D721Med (cell line): Measurements from ENCODE around the gene CYP2A6.
"Not testable (repeated sequence)": the region's sequence is repeated elsewhere in the genome, so short reads cannot be mapped to it uniquely, and the experiment has no call there.

Experiments used
- DNase-seq: peaks from one replicate; pipeline ENCODE4 v3.0.0; 2011; ENCODE audit warnings: low spot score; ENCODE audit not compliant: insufficient read length
- FAIRE-seq: peaks from 2 replicates; lab custom pipeline; 2011; peaks lifted over from hg19 to GRCh38; lab: Jason Lieb, UNC
- CTCF ChIP-seq: IDR thresholded peaks from 2 replicates; pipeline ENCODE4 v1.5.1; 2012; ENCODE audit warnings: mild to moderate bottlenecking, control low read depth; ENCODE audit not compliant: insufficient read depth; ENCODE audit errors: missing control alignments

CYP2A6 gene

GRCh38 chr19:40872209-40872608, 22.0 kb upstream of the CYP2A6 start:
- no peak for DNase-seq
- TF ChIP-seq CTCF: no peak
- no peak for FAIRE-seq

GRCh38 chr19:40867701-40868100, 17.5 kb upstream of the CYP2A6 start:
- FAIRE-seq (no peak), DNase-seq (no peak)
- TF ChIP-seq CTCF: no peak

- not testable (repeated sequence) for FAIRE-seq, DNase-seq
These were observed 14.7 kb upstream of the CYP2A6 start for GRCh38 chr19:40864739-40865496.

GRCh38 chr19:40862785-40863184, 12.5 kb upstream of the CYP2A6 start:
- TF ChIP-seq CTCF: no peak
- no peak for FAIRE-seq
- no peak for DNase-seq

- TF ChIP-seq CTCF: no peak
- FAIRE-seq: no peak
- DNase-seq: no peak
These were observed 12.1 kb upstream of the CYP2A6 start for GRCh38 chr19:40862333-40862732.

- FAIRE-seq (no peak), DNase-seq (no peak)
- no peak for TF ChIP-seq CTCF
These were observed 7.9 kb upstream of the CYP2A6 start for GRCh38 chr19:40858109-40858508.

GRCh38 chr19:40852467-40853152, 2.4 kb upstream of the CYP2A6 start:
- DNase-seq, FAIRE-seq: not testable (repeated sequence)

- not testable (repeated sequence) for FAIRE-seq, DNase-seq
These were observed 3.5 kb downstream of the CYP2A6 start for GRCh38 chr19:40846722-40847121.

- not testable (repeated sequence) for FAIRE-seq
These were observed 6.6 kb downstream of the CYP2A6 start for GRCh38 chr19:40843653-40844052.

GRCh38 chr19:40842997-40843652, 7.1 kb downstream of the CYP2A6 start:
- DNase-seq, FAIRE-seq: not testable (repeated sequence)

More at GRCh38 chr19:40843653-40844052, 6.6 kb downstream of the CYP2A6 start:
- not testable (repeated sequence) for DNase-seq

GRCh38 chr19:40842012-40842411, 8.2 kb downstream of the CYP2A6 start:
- not testable (repeated sequence) for FAIRE-seq, DNase-seq

GRCh38 chr19:40838477-40838876, 11.8 kb downstream of the CYP2A6 start:
- FAIRE-seq, DNase-seq: not testable (repeated sequence)
